H1 (cell line): Measurements from ENCODE around the gene SHROOM2. TPM values are rescaled to one million over a fixed set of nuclear protein-coding genes. Genes with fewer than 3 reads are reported as not detected.

Experiments
- ASH2L ChIP-seq: fragments of 200-600, 300-600 bp; sonication (generic); IDR thresholded peaks from one replicate; pipeline ENCODE4 v1.7.1; 2017; ENCODE audit warnings: low read length
- ATF2 ChIP-seq: IDR thresholded peaks from 2 replicates; pipeline ENCODE4 v1.6.1; 2012; ENCODE audit warnings: low read length, inconsistent platforms
- CTBP2 ChIP-seq: IDR thresholded peaks from 2 replicates; pipeline ENCODE4 v1.7.0; 2011; ENCODE audit warnings: borderline replicate concordance, mild to moderate bottlenecking, moderate library complexity, mixed read lengths, low read length; ENCODE audit not compliant: insufficient read depth, insufficient read length
- HDAC2 ChIP-seq, 2 experiments: fragments of 300-600 bp in 1 of 2; sonication (generic) in 1 of 2; IDR thresholded peaks; 2 replicates each; pipeline ENCODE4 v1.6.1; 2011 to 2012; ENCODE audit warnings: low read depth in 2 of 2, low read length in 2 of 2, mild to moderate bottlenecking in 2 of 2, moderate library complexity in 2 of 2, borderline replicate concordance in 1 of 2, inconsistent platforms in 1 of 2
- KDM1A ChIP-seq: fragments of 200-600, 300-600 bp; sonication (generic); IDR thresholded peaks from 2 replicates; pipeline ENCODE4 v1.7.1; 2016; ENCODE audit warnings: mild to moderate bottlenecking, low read length, borderline replicate concordance
- KDM4A ChIP-seq: IDR thresholded peaks from one replicate; pipeline ENCODE4 v1.7.1; 2012; ENCODE audit warnings: low read depth, mild to moderate bottlenecking, moderate library complexity, low read length, inconsistent platforms; ENCODE audit not compliant: severe bottlenecking
- SP4 ChIP-seq: IDR thresholded peaks from 2 replicates; pipeline ENCODE4 v1.6.1; 2012; ENCODE audit warnings: low read length, inconsistent platforms
- polyA plus RNA-seq, 7 experiments: library from polyadenylated mRNA; depleted of rRNA in 3 of 7; stranded (reverse) in 5 of 7; unstranded in 2 of 7; fragments of >200 nt in 5 of 7; fragments of 200-250 nt in 2 of 7; gene quantifications; 1 replicate in 5 of 7; 2 replicates in 1 of 7; 4 replicates in 1 of 7; pipeline versions ENCODE4 v1.2.1 to v1.2.3, GENCODE V29; 2011 to 2013; ENCODE audit warnings: missing spikeins in 2 of 7, mixed read lengths in 2 of 7
- total RNA-seq: library from RNA; stranded (reverse); fragmentation: NEBNext Ultra II Directional; extraction: Animal tissue kit (Norgen Biotek cat#: 25700); gene quantifications from 2 replicates; pipeline ENCODE4 v1.2.1, GENCODE V29; 2021

SHROOM2 gene
- total and polyA plus RNA-seq, 2 of the 8 experiments (the other 6 are each of a cell fraction or from before 2014, with no cell fraction given), result 3.4 to 14.2 TPM

GRCh38 chrX:9902656-9903055 lies 116.4 kb downstream of the SHROOM2 start (continued):
- TF ChIP-seq KDM4A, result no peak
- no peak for TF ChIP-seq HDAC2 (IDR thresholded peaks at IDR 0.05; ENCODE audit: borderline replicate concordance in 1 of 2, low read depth in 2 of 2, low read length in 2 of 2)
- TF ChIP-seq ASH2L, result no peak
- no peak for TF ChIP-seq SP4
- no peak for TF ChIP-seq KDM1A
- no peak for TF ChIP-seq ATF2
- TF ChIP-seq CTBP2, result no peak
- TF ChIP-seq, all 59 proteins: peak for 0
